Skeletal muscle satellite cell (primary cell): ENCODE results near the gene XPNPEP2.

ENCODE experiments used
- H3K27me3 ChIP-seq: 2 replicates; pipeline ENCODE4 v1.7.0; 2013; ENCODE audit warnings: low read length; ENCODE audit not compliant: control insufficient read depth, insufficient read depth
- H3K36me3 ChIP-seq: 2 replicates; pipeline ENCODE4 v1.7.0; 2013; ENCODE audit warnings: mild to moderate bottlenecking, control low read depth, low read length; ENCODE audit not compliant: insufficient read depth
- H3K4me1 ChIP-seq: 2 replicates; pipeline ENCODE4 v1.7.0; 2013; ENCODE audit warnings: low read length; ENCODE audit not compliant: control insufficient read depth, insufficient read depth
- H3K4me2 ChIP-seq: 2 replicates; pipeline ENCODE4 v1.7.0; 2013; ENCODE audit warnings: mild to moderate bottlenecking, low read length
- H3K4me3 ChIP-seq: 2 replicates; pipeline ENCODE4 v1.7.0; 2013; ENCODE audit warnings: low read length
- H3K9ac ChIP-seq: 2 replicates; pipeline ENCODE4 v1.7.0; 2013; ENCODE audit warnings: mild to moderate bottlenecking, low read depth, low read length, moderate library complexity
- H3K9me3 ChIP-seq: replicated peaks from 2 replicates; pipeline ENCODE4 v1.7.0; 2013; ENCODE audit warnings: mild to moderate bottlenecking, control low read depth, low read length

Gene XPNPEP2

GRCh38 chrX:129795584-129795983 lies 56.8 kb downstream of the XPNPEP2 start:
- Histone ChIP-seq H3K4me2 (no peak overlapping the region), H3K9me3 (no peaks in the 10 kb centered on the region), H3K4me3 (no peak overlapping the region), H3K27me3 (no peaks in the 10 kb centered on the region), H3K9ac (no peak overlapping the region), H3K36me3 (no peaks in the 10 kb centered on the region), H3K4me1 (no peaks in the 10 kb centered on the region)

GRCh38 chrX:129797251-129797906 lies 58.6 kb downstream of the XPNPEP2 start:
- no peaks in the 10 kb centered on the region for H3K36me3 ChIP-seq

GRCh38 chrX:129798456-129798855 lies 59.7 kb downstream of the XPNPEP2 start:
- no peak overlapping the region for H3K4me3 ChIP-seq
- no peak overlapping the region for H3K9ac ChIP-seq
- no peaks in the 10 kb centered on the region for H3K9me3 ChIP-seq
- H3K4me1 ChIP-seq = no peaks in the 10 kb centered on the region
- no peak overlapping the region for H3K4me2 ChIP-seq
- no peaks in the 10 kb centered on the region for H3K36me3 ChIP-seq
- no peaks in the 10 kb centered on the region for H3K27me3 ChIP-seq

More at GRCh38 chrX:129797251-129797906, 58.6 kb downstream of the XPNPEP2 start:
- no peaks in the 10 kb centered on the region for H3K9me3 ChIP-seq
- H3K27me3 ChIP-seq = no peaks in the 10 kb centered on the region
- no peak overlapping the region for H3K4me3 ChIP-seq
- no peak overlapping the region for H3K9ac ChIP-seq
- no peaks in the 10 kb centered on the region for H3K4me1 ChIP-seq
- no peak overlapping the region for H3K4me2 ChIP-seq

DNA sequence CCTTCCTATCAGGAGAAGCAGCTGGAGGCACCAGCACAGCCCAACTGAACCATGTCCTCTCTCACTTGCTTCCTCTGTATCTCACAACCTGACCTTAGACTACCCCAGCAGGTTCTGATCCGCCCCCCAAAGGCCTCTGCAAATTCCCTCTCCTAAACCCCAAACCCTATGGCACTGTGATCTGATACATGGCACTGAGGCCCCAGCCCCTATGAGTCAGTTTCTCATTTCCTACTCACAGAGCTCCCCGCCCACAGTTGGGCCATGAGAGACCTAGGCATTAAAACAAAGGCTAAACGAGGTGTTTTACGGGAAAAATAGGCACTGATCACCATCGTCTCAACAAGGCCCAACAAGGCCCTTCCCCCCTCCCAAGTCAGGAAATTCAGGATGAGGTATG lies 60.1 kb downstream of the XPNPEP2 start:
- H3K4me1 ChIP-seq = no peaks in the 10 kb centered on the region
- no peak overlapping the region for H3K4me2 ChIP-seq
- no peaks in the 10 kb centered on the region for H3K27me3 ChIP-seq
- H3K9me3 ChIP-seq = no peaks in the 10 kb centered on the region
- no peak overlapping the region for H3K4me3 ChIP-seq
- H3K9ac ChIP-seq = no peak overlapping the region
- no peaks in the 10 kb centered on the region for H3K36me3 ChIP-seq

DNA sequence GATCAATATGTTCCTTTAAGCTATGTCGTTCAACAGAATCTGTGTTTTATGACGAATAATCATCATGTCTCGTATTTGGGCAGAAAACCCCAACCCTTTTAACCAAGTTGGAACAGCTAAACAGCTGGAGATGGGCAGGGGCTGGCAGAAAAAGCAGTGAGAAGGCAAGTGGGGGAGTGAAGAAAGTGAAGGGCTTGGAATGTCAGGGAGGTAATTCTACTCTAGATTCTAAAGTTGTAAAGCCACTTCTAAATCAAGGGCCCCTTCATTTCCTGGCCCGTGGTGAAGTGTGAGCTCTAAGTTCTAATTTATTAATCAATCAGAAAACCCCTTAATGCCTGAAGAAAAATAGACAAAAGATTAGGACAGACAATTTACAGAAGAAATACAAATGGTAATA lies 61.4 kb downstream of the XPNPEP2 start:
- no peaks in the 10 kb centered on the region for H3K4me1 ChIP-seq
- H3K9me3 ChIP-seq = no peaks in the 10 kb centered on the region
- H3K36me3 ChIP-seq = no peaks in the 10 kb centered on the region
- H3K9ac ChIP-seq = no peak overlapping the region
- H3K4me3 ChIP-seq = no peak overlapping the region
- H3K27me3 ChIP-seq = no peaks in the 10 kb centered on the region
- H3K4me2 ChIP-seq = no peak overlapping the region

- no peaks in the 10 kb centered on the region for H3K27me3 ChIP-seq
- no peaks in the 10 kb centered on the region for H3K36me3 ChIP-seq
- no peak overlapping the region for H3K4me2 ChIP-seq
- H3K4me1 ChIP-seq = no peaks in the 10 kb centered on the region
- no peak overlapping the region for H3K9ac ChIP-seq
- H3K9me3 ChIP-seq = no peaks in the 10 kb centered on the region
- H3K4me3 ChIP-seq = no peak overlapping the region
Observed at GRCh38 chrX:129802863-129803262, 64.1 kb downstream of the XPNPEP2 start.

- H3K9ac ChIP-seq = no peak overlapping the region
- H3K27me3 ChIP-seq = no peaks in the 10 kb centered on the region
- H3K4me1 ChIP-seq = no peaks in the 10 kb centered on the region
- no peaks in the 10 kb centered on the region for H3K9me3 ChIP-seq
- H3K36me3 ChIP-seq = no peaks in the 10 kb centered on the region
- H3K4me2 ChIP-seq = no peak overlapping the region
- no peak overlapping the region for H3K4me3 ChIP-seq
Observed at GRCh38 chrX:129804806-129805205, 66.0 kb downstream of the XPNPEP2 start.

DNA sequence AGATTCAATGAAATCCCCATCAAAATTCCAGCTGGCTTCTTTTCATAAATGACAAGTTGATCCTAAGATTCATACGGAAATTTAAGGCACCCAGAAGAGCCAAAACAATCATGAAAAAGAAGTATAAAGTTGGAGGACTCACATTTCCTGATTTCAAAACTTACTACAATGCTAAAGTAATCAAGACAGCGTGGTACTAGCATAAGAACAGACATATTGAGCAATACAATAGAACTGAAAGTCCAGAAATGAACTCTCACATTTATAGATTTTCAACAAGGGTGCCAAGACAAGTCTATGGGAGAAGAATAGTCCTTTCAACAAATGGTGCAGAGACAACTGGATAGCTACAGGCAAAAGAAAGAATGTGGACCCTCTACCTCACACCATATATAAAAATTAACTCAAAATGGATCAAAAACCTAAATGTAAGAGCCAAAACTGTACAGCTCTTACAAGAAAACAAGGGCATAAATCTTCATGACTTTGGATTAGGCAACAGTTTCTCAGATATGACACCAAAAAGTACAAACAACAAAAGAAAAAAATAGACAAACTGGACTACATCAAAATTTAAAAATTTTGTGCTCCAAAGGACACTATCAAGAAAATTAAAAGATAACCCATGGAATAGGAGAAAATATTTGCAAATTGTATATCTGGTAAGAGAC lies 69.5 kb downstream of the XPNPEP2 start:
- no peak overlapping the region for H3K9ac ChIP-seq
- no peaks in the 10 kb centered on the region for H3K4me1 ChIP-seq
- no peak overlapping the region for H3K4me3 ChIP-seq
- H3K27me3 ChIP-seq = no peaks in the 10 kb centered on the region
- H3K4me2 ChIP-seq = no peak overlapping the region
- no peaks in the 10 kb centered on the region for H3K9me3 ChIP-seq
- peaks cover 12% of the 10 kb centered on the region for H3K36me3 ChIP-seq

GRCh38 chrX:129808829-129809796 lies 70.3 kb downstream of the XPNPEP2 start:
- no peaks in the 10 kb centered on the region for H3K4me1 ChIP-seq
- H3K36me3 ChIP-seq = peaks cover 12% of the 10 kb centered on the region
- H3K9ac ChIP-seq = no peak overlapping the region
- H3K4me3 ChIP-seq = no peak overlapping the region
- H3K9me3 ChIP-seq = no peaks in the 10 kb centered on the region
- no peaks in the 10 kb centered on the region for H3K27me3 ChIP-seq
- H3K4me2 ChIP-seq = no peak overlapping the region

DNA sequence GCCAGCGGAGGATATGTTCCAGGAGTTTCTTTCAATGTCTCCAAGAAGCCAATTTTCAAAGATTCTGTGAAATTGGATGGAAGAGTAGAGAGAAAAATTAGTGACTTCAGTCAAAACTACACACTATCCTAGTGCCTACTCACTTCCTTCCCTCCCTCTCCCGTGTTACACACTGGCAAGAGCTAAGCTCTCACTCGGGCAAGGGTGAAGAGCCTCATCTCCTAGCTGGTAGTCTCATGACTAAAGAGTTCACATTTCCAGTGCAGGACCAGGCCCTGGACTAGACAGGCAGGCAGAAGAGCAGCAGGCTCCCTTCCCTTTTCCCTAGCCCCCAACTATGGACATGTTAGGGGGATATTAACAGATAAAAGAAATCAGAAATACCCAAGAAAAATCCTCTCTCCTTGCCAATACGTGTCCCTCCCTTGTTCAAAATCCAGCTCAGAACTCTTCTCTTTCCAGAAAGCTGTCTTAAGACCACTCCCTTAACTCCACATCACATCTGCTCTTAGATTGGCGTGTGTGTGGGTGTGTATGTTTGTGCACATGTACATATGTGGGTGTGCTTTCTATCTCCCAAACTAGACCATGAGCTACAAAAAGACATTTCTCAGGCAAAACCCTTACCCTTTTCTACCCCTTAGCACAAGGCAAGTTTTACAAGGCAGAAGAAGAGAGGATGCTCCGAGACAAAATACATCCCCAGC lies 75.0 kb downstream of the XPNPEP2 start:
- Histone ChIP-seq H3K36me3 (peaks cover 12% of the 10 kb centered on the region), H3K4me3 (no peak overlapping the region), H3K4me2 (no peak overlapping the region)

GRCh38 chrX:129818123-129818522 lies 79.3 kb downstream of the XPNPEP2 start:
- H3K4me2 ChIP-seq = no peak overlapping the region
- H3K4me1 ChIP-seq = no peaks in the 10 kb centered on the region

More for the DNA sequence above, 75.0 kb downstream of the XPNPEP2 start:
- no peaks in the 10 kb centered on the region for H3K9me3 ChIP-seq
- H3K4me1 ChIP-seq = no peaks in the 10 kb centered on the region
- no peak overlapping the region for H3K9ac ChIP-seq
- no peaks in the 10 kb centered on the region for H3K27me3 ChIP-seq

More at GRCh38 chrX:129818123-129818522, 79.3 kb downstream of the XPNPEP2 start:
- Histone ChIP-seq H3K4me3 (no peak overlapping the region), H3K27me3 (no peaks in the 10 kb centered on the region), H3K9me3 (no peaks in the 10 kb centered on the region), H3K36me3 (peaks cover 4% of the 10 kb centered on the region), H3K9ac (no peak overlapping the region)
